Activated T-cell treated with anti-CD3 and anti-CD28 coated beads, Interleukin-2, amount 50 U/mL, for 72 hours (primary cell): ENCODE measurements around the gene PKM. TPM values are rescaled to one million over a fixed set of nuclear protein-coding genes. Genes with fewer than 3 reads are reported as not detected.
A peak's percentile ranks its signal among the peaks of the same experiment; 100 is the strongest.

Source experiments
- ATAC-seq, 2 donors: fragments of 150-1000 bp; cut with Tn5 transposase; replicated peaks in 1 of 2; 2 replicates each; pipeline ENCODE4 v1.10.0; 2021; ENCODE audit warnings: moderate library complexity in 2 of 2, mild to moderate bottlenecking in 1 of 2
- DNase-seq, 2 donors: peaks; one replicate each; pipeline ENCODE4 v3.0.0; 2021 to 2022; ENCODE audit warnings: mixed read lengths in 1 of 2
- H3K27ac Mint-ChIP-seq: one replicate; pipeline ENCODE4 v1.8.0; 2022; ENCODE audit warnings: mild to moderate bottlenecking, moderate library complexity, mixed read lengths
- H3K27me3 Mint-ChIP-seq: one replicate; pipeline ENCODE4 v1.8.0; 2022; ENCODE audit warnings: low read depth, mixed read lengths
- H3K36me3 Mint-ChIP-seq, 2 donors: one replicate each; pipeline ENCODE4 v1.8.0; 2022; ENCODE audit warnings: mixed read lengths in 2 of 2, mild to moderate bottlenecking in 1 of 2; ENCODE audit not compliant: insufficient read depth in 2 of 2
- H3K4me1 Mint-ChIP-seq: one replicate; pipeline ENCODE4 v1.8.0; 2022; ENCODE audit warnings: low read depth, mixed read lengths
- H3K4me3 Mint-ChIP-seq, 2 donors: one replicate each; pipeline ENCODE4 v1.8.0; 2022; ENCODE audit warnings: mild to moderate bottlenecking in 2 of 2, mixed read lengths in 2 of 2, moderate library complexity in 2 of 2
- H3K9me3 Mint-ChIP-seq, 2 donors: one replicate each; pipeline ENCODE4 v1.8.0; 2022; ENCODE audit warnings: mixed read lengths in 2 of 2
- total RNA-seq, 2 donors: library from RNA; stranded (reverse); gene quantifications; one replicate each; pipeline ENCODE4 v1.2.3, GENCODE V29; 2022

The PKM gene
- total RNA-seq, 2 donors from 2014 or later = 1,066 to 1,119 TPM

- ATAC-seq = no peak
- peaks cover 19 to 36% of the 10 kb centered on the region in 2 donors for H3K36me3 Mint-ChIP-seq
Observed at GRCh38 chr15:72229947-72230196, 1.1 kb downstream of the PKM start.

DNA sequence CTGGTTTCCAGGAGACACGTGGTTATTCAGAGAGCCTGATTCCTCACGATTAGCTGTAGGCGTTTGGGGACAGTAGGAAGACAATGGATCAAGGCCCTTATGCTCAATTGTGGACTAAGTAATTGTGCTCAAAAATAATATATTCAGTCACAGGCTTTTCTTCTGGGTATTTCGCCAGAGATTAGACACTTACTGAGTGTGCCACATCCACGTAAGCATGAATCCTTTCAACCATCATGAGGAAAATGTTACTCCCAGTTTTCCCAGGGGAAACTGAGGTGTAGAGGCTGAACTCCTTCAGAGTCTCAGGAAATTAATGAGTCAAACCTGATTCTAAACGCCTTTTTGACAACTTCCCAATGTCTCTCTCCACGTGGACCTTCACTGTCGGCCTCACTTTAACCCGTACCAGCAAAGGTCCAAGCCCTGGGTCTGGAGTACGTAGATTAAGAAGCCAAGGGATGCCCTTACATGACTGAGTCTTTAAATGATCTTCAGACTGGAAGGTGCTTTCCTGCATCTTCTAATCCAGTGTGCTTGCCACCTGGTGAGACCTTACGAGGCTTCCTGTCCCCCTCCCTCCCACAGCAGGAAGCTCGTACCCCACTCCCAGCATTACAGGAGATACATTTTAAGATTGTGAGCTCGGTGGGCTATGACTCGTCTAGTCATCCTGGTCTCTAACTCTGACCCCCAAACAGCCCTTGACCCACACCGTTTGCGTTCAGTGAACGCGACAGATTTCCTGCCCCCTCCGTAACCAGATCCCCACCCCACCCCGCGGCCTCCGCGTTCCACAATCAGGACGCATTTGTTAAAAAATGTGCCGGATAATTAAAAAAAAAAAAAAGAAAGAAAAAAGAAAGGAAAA is 1.7 kb downstream of the PKM start:
- Mint-ChIP-seq H3K27ac (peak overlapping the region; percentile 98), H3K27me3 (no peaks in the 10 kb centered on the region), H3K4me1 (peaks cover 60% of the 10 kb centered on the region), H3K4me3 (peak overlapping the region; percentile 97 to 99), H3K36me3 (peaks cover 19 to 37% of the 10 kb centered on the region in 2 donors), H3K9me3 (no peaks in the 10 kb centered on the region)
- no peak for ATAC-seq
- peak; percentile 41 to 49 for DNase-seq

More at GRCh38 chr15:72229947-72230196, 1.1 kb downstream of the PKM start:
- no peaks in the 10 kb centered on the region for H3K9me3 Mint-ChIP-seq
- no peak for DNase-seq
- peak overlapping the region; percentile 98 for H3K27ac Mint-ChIP-seq
- H3K4me3 Mint-ChIP-seq = peak overlapping the region; percentile 97 to 99
- peaks cover 62% of the 10 kb centered on the region for H3K4me1 Mint-ChIP-seq
- H3K27me3 Mint-ChIP-seq = no peaks in the 10 kb centered on the region

- DNase-seq (peak; percentile 13 to 18), ATAC-seq (no peak)
- peaks cover 26 to 49% of the 10 kb centered on the region in 2 donors for H3K36me3 Mint-ChIP-seq
Observed at GRCh38 chr15:72227720-72228119, 3.3 kb downstream of the PKM start.

DNA sequence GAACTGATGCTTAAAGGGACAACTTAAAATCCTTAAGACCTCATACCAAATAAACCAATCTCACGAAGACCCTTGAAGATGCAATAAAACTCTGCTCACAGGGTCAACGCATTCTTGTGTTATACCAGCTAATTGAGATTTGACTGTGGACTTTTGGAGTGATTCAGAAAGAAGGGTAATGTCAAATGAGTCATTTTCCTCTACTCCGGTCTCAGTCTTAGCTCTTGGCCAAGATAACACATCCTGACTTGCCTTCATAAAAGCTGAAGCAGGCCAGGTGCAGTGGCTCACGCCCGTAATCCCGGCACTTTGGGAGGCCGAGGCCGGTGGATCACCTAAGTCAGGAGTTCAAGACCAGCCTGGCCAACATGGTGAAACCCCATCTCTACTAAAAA is 3.8 kb downstream of the PKM start:
- no peaks in the 10 kb centered on the region for H3K9me3 Mint-ChIP-seq
- peak overlapping the region; percentile 97 to 99 for H3K4me3 Mint-ChIP-seq
- H3K4me1 Mint-ChIP-seq = peaks cover 67% of the 10 kb centered on the region
- ATAC-seq = peak; percentile 39 to 40
- peak; percentile 57 to 67 for DNase-seq
- peaks cover 26 to 55% of the 10 kb centered on the region in 2 donors for H3K36me3 Mint-ChIP-seq
- peak overlapping the region; percentile 98 for H3K27ac Mint-ChIP-seq
- no peaks in the 10 kb centered on the region for H3K27me3 Mint-ChIP-seq

More at GRCh38 chr15:72227720-72228119, 3.3 kb downstream of the PKM start:
- H3K4me3 Mint-ChIP-seq = peak overlapping the region; percentile 97 to 99
- no peaks in the 10 kb centered on the region for H3K9me3 Mint-ChIP-seq
- peak overlapping the region; percentile 98 for H3K27ac Mint-ChIP-seq
- no peaks in the 10 kb centered on the region for H3K27me3 Mint-ChIP-seq
- peaks cover 67% of the 10 kb centered on the region for H3K4me1 Mint-ChIP-seq

- Mint-ChIP-seq H3K36me3 (peaks cover 20 to 61% of the 10 kb centered on the region in 2 donors), H3K4me1 (peaks cover 82% of the 10 kb centered on the region), H3K4me3 (peak overlapping the region; percentile 32 to 56), H3K27ac (peak overlapping the region; percentile 94), H3K9me3 (no peaks in the 10 kb centered on the region), H3K27me3 (no peaks in the 10 kb centered on the region)
- no peak for DNase-seq
- ATAC-seq = no peak
Observed at GRCh38 chr15:72223278-72223677, 7.7 kb downstream of the PKM start.

- Mint-ChIP-seq H3K4me3 (peak overlapping the region; percentile 33 to 65), H3K27ac (peak overlapping the region; percentile 94), H3K9me3 (no peaks in the 10 kb centered on the region), H3K27me3 (no peaks in the 10 kb centered on the region), H3K4me1 (peaks cover 74% of the 10 kb centered on the region), H3K36me3 (peaks cover 22 to 58% of the 10 kb centered on the region in 2 donors)
- ATAC-seq (no peak), DNase-seq (no peak)
Observed at GRCh38 chr15:72222393-72222792, 8.6 kb downstream of the PKM start.

- DNase-seq (no peak), ATAC-seq (no peak)
- H3K9me3 Mint-ChIP-seq = no peaks in the 10 kb centered on the region
- H3K36me3 Mint-ChIP-seq = peaks cover 20 to 57% of the 10 kb centered on the region in 2 donors
- no peak overlapping the region for H3K4me3 Mint-ChIP-seq
- peak overlapping the region; percentile 76 for H3K27ac Mint-ChIP-seq
- peaks cover 57% of the 10 kb centered on the region for H3K4me1 Mint-ChIP-seq
- no peaks in the 10 kb centered on the region for H3K27me3 Mint-ChIP-seq
Observed at GRCh38 chr15:72220687-72221086, 10.3 kb downstream of the PKM start.

DNA sequence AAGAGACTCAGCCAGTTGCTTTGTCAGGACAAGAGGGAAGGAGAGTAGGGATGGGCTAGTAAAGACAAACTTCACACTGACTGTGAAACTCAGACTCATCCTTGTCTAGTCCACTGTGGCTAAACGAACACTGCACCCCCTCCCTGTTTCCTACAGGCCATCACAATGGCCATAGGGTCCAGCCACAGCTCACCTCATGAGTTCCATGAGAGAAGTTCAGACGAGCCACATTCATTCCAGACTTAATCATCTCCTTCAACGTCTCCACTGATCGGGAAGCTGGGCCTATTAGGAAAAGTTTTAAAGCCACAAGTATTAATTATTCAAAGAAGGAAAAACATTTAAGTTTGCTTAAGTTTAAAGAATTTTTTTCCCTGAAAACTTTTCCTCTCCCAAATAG is 13.8 kb downstream of the PKM start:
- Mint-ChIP-seq H3K4me3 (no peak overlapping the region), H3K4me1 (peaks cover 25% of the 10 kb centered on the region), H3K27me3 (no peaks in the 10 kb centered on the region), H3K27ac (peak overlapping the region; percentile 3), H3K9me3 (no peaks in the 10 kb centered on the region), H3K36me3 (peaks cover 12 to 51% of the 10 kb centered on the region in 2 donors)
- no peak for ATAC-seq
- no peak for DNase-seq

GRCh38 chr15:72216079-72216478 is 14.9 kb downstream of the PKM start:
- Mint-ChIP-seq H3K4me1 (peaks cover 16% of the 10 kb centered on the region), H3K9me3 (no peaks in the 10 kb centered on the region), H3K27me3 (no peaks in the 10 kb centered on the region), H3K36me3 (peaks cover 15 to 56% of the 10 kb centered on the region in 2 donors), H3K4me3 (no peak overlapping the region), H3K27ac (peak overlapping the region; percentile 9)
- DNase-seq (no peak), ATAC-seq (no peak)

- Mint-ChIP-seq H3K4me3 (no peak overlapping the region), H3K36me3 (peaks cover 28 to 65% of the 10 kb centered on the region in 2 donors), H3K27me3 (no peaks in the 10 kb centered on the region), H3K9me3 (no peaks in the 10 kb centered on the region), H3K27ac (no peak overlapping the region), H3K4me1 (peaks cover 26% of the 10 kb centered on the region)
- ATAC-seq = no peak
- no peak for DNase-seq
Observed at GRCh38 chr15:72207558-72208085, 23.4 kb downstream of the PKM start.

DNA sequence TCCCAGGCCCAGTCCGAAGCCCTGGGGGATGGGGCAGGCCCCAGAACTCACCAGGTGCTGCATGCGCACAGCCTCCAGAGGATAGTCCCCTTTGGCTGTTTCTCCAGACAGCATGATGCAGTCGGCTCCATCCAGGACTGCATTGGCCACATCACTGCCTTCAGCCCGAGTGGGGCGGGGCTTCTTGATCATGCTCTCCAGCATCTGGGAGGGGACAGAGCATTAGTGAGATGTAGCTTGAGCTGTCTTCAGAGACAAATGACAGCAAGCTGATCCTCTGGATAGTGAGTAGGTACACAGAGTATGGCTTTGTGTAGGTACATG is 24.4 kb downstream of the PKM start:
- no peak for ATAC-seq
- Mint-ChIP-seq H3K4me1 (peaks cover 26% of the 10 kb centered on the region), H3K4me3 (no peak overlapping the region), H3K27me3 (no peaks in the 10 kb centered on the region), H3K9me3 (no peaks in the 10 kb centered on the region), H3K36me3 (peaks cover 30 to 64% of the 10 kb centered on the region in 2 donors), H3K27ac (peak overlapping the region; percentile 78)
- no peak for DNase-seq

DNA sequence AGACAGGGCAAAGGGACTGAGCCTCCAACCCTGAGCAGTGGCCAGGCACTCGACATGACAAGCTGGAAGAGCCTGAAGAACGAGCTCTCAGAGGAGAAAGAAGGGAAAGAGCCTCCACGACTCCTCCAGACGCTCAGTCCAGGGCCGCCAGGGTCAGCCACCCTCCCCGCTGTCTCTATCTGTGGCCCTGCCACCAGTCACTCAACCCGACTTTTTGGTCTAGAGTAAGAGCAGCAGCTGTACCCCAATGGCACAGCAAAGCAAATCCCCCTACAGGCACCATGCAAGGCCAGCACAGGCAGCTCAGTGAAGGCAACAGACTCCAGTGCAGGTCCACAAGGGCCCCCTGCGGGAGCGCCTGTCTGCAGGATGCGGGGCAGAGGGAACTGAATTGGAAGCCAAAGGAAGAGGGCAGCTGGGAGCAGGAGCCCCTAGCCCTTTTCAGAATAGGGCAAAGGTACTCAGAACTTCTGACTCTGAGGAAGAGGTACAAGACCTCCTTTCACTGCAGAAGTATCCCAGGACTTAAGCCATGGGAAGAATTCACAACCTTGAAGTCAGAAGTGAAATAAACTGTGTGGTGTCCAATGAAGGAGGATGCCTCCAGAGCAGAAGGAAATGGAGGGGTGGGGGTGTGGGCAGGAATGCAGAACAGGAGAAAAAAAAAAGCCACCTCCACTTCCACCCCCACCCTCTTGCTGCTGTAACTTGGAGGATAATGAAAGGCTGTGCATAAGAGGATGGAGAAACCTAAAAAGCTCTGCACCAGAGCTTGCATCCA is 24.9 kb downstream of the PKM start:
- Mint-ChIP-seq H3K4me1 (peaks cover 29% of the 10 kb centered on the region), H3K27ac (peak overlapping the region; percentile 67), H3K27me3 (no peaks in the 10 kb centered on the region), H3K36me3 (peaks cover 26 to 62% of the 10 kb centered on the region in 2 donors), H3K9me3 (no peaks in the 10 kb centered on the region), H3K4me3 (no peak overlapping the region)
- DNase-seq (no peak), ATAC-seq (no peak)

DNA sequence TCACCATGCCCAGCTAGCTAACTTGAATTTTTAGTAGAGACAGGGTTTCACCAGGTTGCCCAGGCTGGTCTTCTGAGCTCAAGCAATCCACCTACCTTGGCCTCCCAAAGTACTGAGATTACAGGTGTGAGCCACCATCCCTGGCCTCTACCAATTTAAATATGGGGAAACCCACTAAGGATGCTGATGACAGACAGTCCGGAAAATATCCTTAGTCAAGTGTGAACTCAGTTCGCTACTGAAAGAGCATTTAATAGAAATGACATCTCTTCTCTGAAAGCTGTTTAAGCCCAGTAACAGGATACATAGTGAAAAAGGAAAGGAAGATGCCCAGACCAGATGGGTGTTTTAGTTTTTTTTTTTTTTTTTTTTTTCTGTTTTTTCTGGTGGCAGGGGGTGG is 25.7 kb downstream of the PKM start:
- DNase-seq = no peak
- H3K27me3 Mint-ChIP-seq = no peaks in the 10 kb centered on the region
- H3K4me3 Mint-ChIP-seq = no peak overlapping the region
- peak in 1 of 2 donors; percentile 58 for ATAC-seq
- peaks cover 22 to 58% of the 10 kb centered on the region in 2 donors for H3K36me3 Mint-ChIP-seq
- peak overlapping the region; percentile 82 for H3K27ac Mint-ChIP-seq
- no peaks in the 10 kb centered on the region for H3K9me3 Mint-ChIP-seq
- peaks cover 34% of the 10 kb centered on the region for H3K4me1 Mint-ChIP-seq
